ENCODE measurements around the gene SHB.

Gene SHB

GRCh38 chr9:38017885-38018186, 51.2 kb downstream of the SHB start:
- Histone ChIP-seq H3K27ac (ENCODE audit: poor library complexity, severe bottlenecking) (peak overlapping the region; percentile 98), H3K9me3 (ENCODE audit: severe bottlenecking) (no peaks in the 10 kb centered on the region), H3K27me3 (ENCODE audit: insufficient read depth, poor library complexity, severe bottlenecking) (no peaks in the 10 kb centered on the region), H3K4me3 (ENCODE audit: severe bottlenecking) (no peak overlapping the region), H3K36me3 (ENCODE audit: low read depth) (peaks cover 31% of the 10 kb centered on the region), H3K4me1 (ENCODE audit: insufficient read depth, poor library complexity, severe bottlenecking) (peaks cover 53% of the 10 kb centered on the region)
- ATAC-seq (ENCODE audit: low read depth) (no peak), DNase-seq (ENCODE audit: low spot score) (no peak)
- no peak for TF ChIP-seq CTCF (IDR thresholded peaks at IDR 0.05; ENCODE audit: poor library complexity, severe bottlenecking)

DNA sequence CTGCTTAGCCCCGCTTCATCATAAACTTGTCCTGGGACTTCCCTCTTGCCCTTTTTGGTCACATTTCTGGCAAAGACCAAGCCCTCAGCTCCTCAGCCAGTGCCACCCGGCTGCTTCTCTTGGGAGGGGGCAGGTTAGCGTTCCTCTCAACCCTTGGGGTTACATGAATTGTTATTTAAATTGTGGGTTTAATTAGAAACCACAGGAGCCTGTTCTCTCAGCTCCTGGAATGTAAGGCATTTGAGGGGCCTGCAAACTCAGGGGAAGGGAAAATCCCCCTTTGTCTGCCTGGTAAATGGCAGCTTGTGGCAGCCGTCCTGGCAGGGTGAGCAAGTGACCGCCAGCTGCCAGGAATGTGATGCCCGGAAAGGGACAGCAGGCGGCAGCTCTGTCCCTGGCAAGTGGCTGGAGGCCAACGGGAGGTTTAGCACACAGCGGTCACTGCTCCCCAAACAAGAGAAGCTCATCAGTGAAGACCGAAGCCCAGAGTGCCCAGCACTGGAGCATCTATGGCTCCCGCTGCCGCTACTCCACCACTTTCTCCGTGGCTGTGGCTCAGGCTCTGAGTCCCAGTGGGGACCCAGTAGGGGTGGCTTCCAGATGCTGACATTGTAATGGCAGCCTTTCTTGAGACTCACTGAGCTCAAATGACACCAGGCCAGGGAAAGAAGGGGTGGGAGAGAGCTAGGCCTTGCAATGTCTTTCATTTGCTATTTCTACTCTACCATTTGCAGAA, 51.7 kb downstream of the SHB start:
- Histone ChIP-seq H3K36me3 (ENCODE audit: low read depth) (peaks cover 34% of the 10 kb centered on the region), H3K27me3 (ENCODE audit: insufficient read depth, poor library complexity, severe bottlenecking) (no peaks in the 10 kb centered on the region), H3K27ac (ENCODE audit: poor library complexity, severe bottlenecking) (peak overlapping the region; percentile 98), H3K9me3 (ENCODE audit: severe bottlenecking) (no peaks in the 10 kb centered on the region), H3K4me1 (ENCODE audit: insufficient read depth, poor library complexity, severe bottlenecking) (peaks cover 53% of the 10 kb centered on the region), H3K4me3 (ENCODE audit: severe bottlenecking) (no peak overlapping the region)
- DNase-seq (ENCODE audit: low spot score), result no peak
- peak; percentile 70 for TF ChIP-seq CTCF (IDR thresholded peaks at IDR 0.05; ENCODE audit: poor library complexity, severe bottlenecking)
- ATAC-seq (ENCODE audit: low read depth), result peak; percentile 38

DNA sequence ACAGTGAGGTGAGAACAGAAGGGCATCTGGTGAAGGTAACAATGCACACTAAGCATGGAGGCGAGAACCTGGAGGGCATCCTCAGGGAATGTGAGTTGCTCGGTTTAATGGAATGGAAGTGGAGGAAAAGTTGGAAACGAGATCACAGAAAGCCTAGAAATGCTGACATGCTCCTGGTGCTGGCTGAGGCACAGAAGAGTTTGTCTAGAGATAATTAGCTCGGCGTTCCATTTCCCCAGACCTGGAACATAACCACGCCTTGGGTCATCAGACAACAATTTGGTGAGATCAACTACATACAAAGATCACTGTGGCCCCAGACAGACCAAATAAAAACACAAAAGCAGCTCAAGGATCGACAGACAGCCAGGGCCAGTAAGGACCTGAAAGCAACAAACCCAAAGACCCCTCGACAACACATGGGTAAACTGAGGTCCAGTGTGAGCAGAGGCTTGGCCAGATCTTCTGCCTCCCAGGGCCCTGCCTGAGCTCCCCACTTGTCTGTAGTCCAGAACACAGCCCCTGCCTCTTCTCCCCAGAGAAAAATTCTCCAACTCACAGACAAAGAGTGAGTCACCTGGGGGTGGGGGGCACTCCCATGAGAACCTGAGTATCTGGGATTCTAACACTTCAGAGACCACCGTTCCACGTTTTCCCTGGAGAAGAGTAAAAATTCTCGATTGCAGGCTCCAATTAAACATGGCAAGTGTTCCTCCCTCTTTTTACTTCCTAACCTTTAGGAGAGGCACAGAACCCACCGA, 52.5 kb downstream of the SHB start:
- Histone ChIP-seq H3K36me3 (ENCODE audit: low read depth) (peaks cover 34% of the 10 kb centered on the region), H3K27me3 (ENCODE audit: insufficient read depth, poor library complexity, severe bottlenecking) (no peaks in the 10 kb centered on the region), H3K4me1 (ENCODE audit: insufficient read depth, poor library complexity, severe bottlenecking) (peaks cover 54% of the 10 kb centered on the region), H3K27ac (ENCODE audit: poor library complexity, severe bottlenecking) (peak overlapping the region; percentile 98), H3K4me3 (ENCODE audit: severe bottlenecking) (no peak overlapping the region), H3K9me3 (ENCODE audit: severe bottlenecking) (no peaks in the 10 kb centered on the region)
- DNase-seq (ENCODE audit: low spot score) (no peak), ATAC-seq (ENCODE audit: low read depth) (peak; percentile 17; the same call in 1 of the 3 replicates)
- no peak for TF ChIP-seq CTCF (IDR thresholded peaks at IDR 0.05; ENCODE audit: poor library complexity, severe bottlenecking)

DNA sequence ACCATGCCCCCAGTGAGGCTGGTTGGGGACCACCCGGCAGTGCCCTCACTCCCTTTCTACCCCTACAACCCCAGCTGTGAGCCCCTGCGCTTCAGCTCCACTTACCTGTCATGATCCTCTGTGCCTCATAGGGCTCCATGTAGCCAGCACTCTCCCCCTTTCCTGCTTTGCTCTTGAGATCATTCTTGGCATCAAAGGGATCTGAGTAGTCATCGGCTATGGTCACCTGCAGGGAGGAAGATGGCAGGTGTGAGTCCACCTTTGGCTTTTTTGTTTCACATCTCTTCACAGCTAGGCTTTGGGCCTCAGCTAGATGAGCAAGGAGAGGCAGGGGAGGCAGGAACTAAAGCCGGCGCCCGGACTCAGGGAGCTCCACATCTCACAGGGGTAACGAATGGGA, 53.1 kb downstream of the SHB start:
- peaks cover 57% of the 10 kb centered on the region for H3K4me1 ChIP-seq (ENCODE audit: insufficient read depth, poor library complexity, severe bottlenecking)
- no peaks in the 10 kb centered on the region for H3K27me3 ChIP-seq (ENCODE audit: insufficient read depth, poor library complexity, severe bottlenecking)
- no peaks in the 10 kb centered on the region for H3K9me3 ChIP-seq (ENCODE audit: severe bottlenecking)
- peak overlapping the region; percentile 98 for H3K27ac ChIP-seq (ENCODE audit: poor library complexity, severe bottlenecking)
- ATAC-seq (ENCODE audit: low read depth) (no peak), DNase-seq (ENCODE audit: low spot score) (no peak)
- H3K4me3 ChIP-seq (ENCODE audit: severe bottlenecking), result no peak overlapping the region
- H3K36me3 ChIP-seq (ENCODE audit: low read depth), result peaks cover 34% of the 10 kb centered on the region
- TF ChIP-seq CTCF (IDR thresholded peaks at IDR 0.05; ENCODE audit: poor library complexity, severe bottlenecking), result no peak

GRCh38 chr9:38015266-38015665, 53.8 kb downstream of the SHB start:
- peaks cover 34% of the 10 kb centered on the region for H3K36me3 ChIP-seq (ENCODE audit: low read depth)
- no peak for DNase-seq (ENCODE audit: low spot score)
- H3K27me3 ChIP-seq (ENCODE audit: insufficient read depth, poor library complexity, severe bottlenecking), result no peaks in the 10 kb centered on the region
- ATAC-seq (ENCODE audit: low read depth), result no peak
- peak overlapping the region; percentile 98 for H3K27ac ChIP-seq (ENCODE audit: poor library complexity, severe bottlenecking)
- no peak overlapping the region for H3K4me3 ChIP-seq (ENCODE audit: severe bottlenecking)
- peaks cover 50% of the 10 kb centered on the region for H3K4me1 ChIP-seq (ENCODE audit: insufficient read depth, poor library complexity, severe bottlenecking)
- TF ChIP-seq CTCF (IDR thresholded peaks at IDR 0.05; ENCODE audit: poor library complexity, severe bottlenecking), result no peak
- H3K9me3 ChIP-seq (ENCODE audit: severe bottlenecking), result no peaks in the 10 kb centered on the region

All from RWPE2 (cell line).